ENCODE data around the gene KYNU. TPM values are rescaled to one million over a fixed set of nuclear protein-coding genes. Genes with fewer than 3 reads are reported as not detected.
"Not testable (repeated sequence)": the region's sequence is repeated elsewhere in the genome, so short reads cannot be mapped to it uniquely, and the experiment has no call there.

KYNU gene
- total RNA-seq, 2 donors from 2014 or later = 1.8 to 2.8 TPM

GRCh38 chr2:143084462-143084861 is 207.0 kb downstream of the KYNU start:
- ATAC-seq = no peak
- Mint-ChIP-seq H3K4me3 (no peak overlapping the region), H3K27ac (no peak overlapping the region), H3K4me1 (peaks cover 14% of the 10 kb centered on the region), H3K27me3 (no peaks in the 10 kb centered on the region), H3K36me3 (ENCODE audit: low read depth) (no peaks in the 10 kb centered on the region)
- no peaks in the 10 kb centered on the region for H3K9me3 ChIP-seq (ENCODE audit: control insufficient read depth, low read length, poor library complexity, severe bottlenecking)
- no peak for DNase-seq

DNA sequence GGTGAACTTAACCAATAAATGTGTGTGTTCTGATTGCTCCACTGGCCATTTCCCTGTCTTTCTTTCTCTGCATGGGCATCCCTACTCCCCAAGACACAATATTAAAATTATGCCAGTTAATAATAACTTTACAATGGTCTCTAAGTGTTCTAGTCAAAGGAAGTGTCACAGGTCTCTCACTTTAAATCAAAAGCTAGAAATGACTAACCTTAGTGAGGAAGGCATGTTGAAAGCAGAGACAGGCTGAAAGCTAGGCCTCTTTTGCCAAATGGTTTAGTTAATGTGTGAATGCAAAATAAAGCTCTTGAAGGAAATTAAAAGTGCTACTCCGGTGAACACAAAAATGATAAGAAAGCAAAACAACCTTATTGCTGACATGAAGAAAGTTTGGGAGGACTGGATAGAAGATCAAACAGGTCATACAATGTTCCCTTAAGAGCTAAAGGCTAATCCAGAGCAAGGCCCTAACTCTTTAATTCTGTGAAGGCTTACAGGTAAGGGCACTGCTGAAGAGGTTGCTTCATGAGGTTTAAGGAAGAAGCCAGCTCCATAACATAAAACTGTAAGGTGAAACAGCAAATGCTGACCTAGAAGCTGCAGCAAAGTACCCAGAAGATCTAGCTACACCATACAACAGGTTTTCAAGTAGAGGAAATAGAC is 207.8 kb downstream of the KYNU start:
- Mint-ChIP-seq H3K4me3 (no peak overlapping the region), H3K27ac (no peak overlapping the region), H3K27me3 (no peaks in the 10 kb centered on the region), H3K36me3 (ENCODE audit: low read depth) (no peaks in the 10 kb centered on the region), H3K4me1 (peaks cover 14% of the 10 kb centered on the region)
- ATAC-seq (no peak), DNase-seq (no peak)
- H3K9me3 ChIP-seq (ENCODE audit: control insufficient read depth, low read length, poor library complexity, severe bottlenecking) = no peaks in the 10 kb centered on the region

GRCh38 chr2:143087033-143087432 is 209.6 kb downstream of the KYNU start:
- no peaks in the 10 kb centered on the region for H3K9me3 ChIP-seq (ENCODE audit: control insufficient read depth, low read length, poor library complexity, severe bottlenecking)
- ATAC-seq = no peak
- DNase-seq = no peak
- Mint-ChIP-seq H3K27ac (no peak overlapping the region), H3K4me3 (no peak overlapping the region), H3K36me3 (ENCODE audit: low read depth) (no peaks in the 10 kb centered on the region), H3K4me1 (peaks cover 14% of the 10 kb centered on the region), H3K27me3 (no peaks in the 10 kb centered on the region)

GRCh38 chr2:143088388-143088787 is 210.9 kb downstream of the KYNU start:
- no peaks in the 10 kb centered on the region for H3K9me3 ChIP-seq (ENCODE audit: control insufficient read depth, low read length, poor library complexity, severe bottlenecking)
- DNase-seq (no peak), ATAC-seq (no peak)
- H3K36me3 Mint-ChIP-seq (ENCODE audit: low read depth) = no peaks in the 10 kb centered on the region
- no peak overlapping the region for H3K27ac Mint-ChIP-seq
- H3K27me3 Mint-ChIP-seq = no peaks in the 10 kb centered on the region
- no peak overlapping the region for H3K4me3 Mint-ChIP-seq
- peaks cover 14% of the 10 kb centered on the region for H3K4me1 Mint-ChIP-seq

DNA sequence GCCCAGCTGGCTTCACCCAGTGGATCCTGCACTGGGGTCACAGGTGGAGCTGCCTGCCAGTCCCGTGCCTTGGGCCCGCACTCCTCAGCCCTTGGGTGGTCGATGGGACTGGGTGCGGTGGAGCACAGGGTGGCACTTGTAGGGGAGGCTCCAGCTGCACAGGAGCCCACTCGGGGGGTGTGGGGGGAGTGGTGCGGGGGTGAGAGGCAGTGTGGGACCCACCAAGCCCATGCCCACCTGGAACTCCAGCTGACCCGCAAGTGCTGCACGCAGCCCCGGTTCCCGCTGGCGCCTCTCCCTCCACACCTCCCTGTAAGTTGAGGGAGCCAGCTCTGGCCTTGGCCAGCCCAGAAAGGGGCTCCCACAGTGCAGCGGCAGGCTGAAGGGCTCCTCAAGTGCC is 212.1 kb downstream of the KYNU start:
- not testable (repeated sequence) for H3K36me3 Mint-ChIP-seq (ENCODE audit: low read depth); ATAC-seq; DNase-seq; H3K27ac Mint-ChIP-seq; H3K27me3 Mint-ChIP-seq; H3K4me3 Mint-ChIP-seq; H3K9me3 ChIP-seq (ENCODE audit: control insufficient read depth, low read length, poor library complexity, severe bottlenecking)
- H3K4me1 Mint-ChIP-seq = peaks cover 12% of the 10 kb centered on the region

Measured in T-helper 17 cell (primary cell).